HepG2 (cell line): ENCODE measurements around the gene BICRA. TPM values are rescaled to one million over a fixed set of nuclear protein-coding genes. Genes with fewer than 3 reads are reported as not detected.
A peak's percentile ranks its signal among the peaks of the same experiment; 100 is the strongest.

Experiments used
- ATAC-seq: fragments of 200-7000 bp; cut with Tn5 transposase; 3 replicates; pipeline ENCODE4 v1.9.1; 2020; ENCODE audit warnings: mild to moderate bottlenecking, moderate library complexity
- BruUV-seq: library from RNA; stranded (reverse); fragments of 400-500 nt; replicated peaks from 2 replicates; lab custom pipeline; 2021; lab: Mats Ljungman, UMichigan
- CTCF ChIA-PET: fragments of 300-600 bp; formaldehyde crosslinking; extraction: SDS; loops from one replicate; lab custom pipeline; 2021; ENCODE audit warnings: low total read pairs, inconsistent platforms, low intra/inter-chr PET ratio; lab: Yijun Ruan, JAX
- POLR2A ChIA-PET: fragments of 350-600 bp; sonication (Branson Sonifier 250); formaldehyde crosslinking; loops from one replicate; lab custom pipeline; 2020; ENCODE audit warnings: antibody characterized with exemption, inconsistent platforms; lab: Yijun Ruan, JAX
- DNase-seq: peaks from one replicate; pipeline ENCODE4 v3.0.0-alpha.2; 2015; ENCODE audit warnings: low spot score
- FAIRE-seq: peaks from 3 replicates; lab custom pipeline; 2011; peaks lifted over from hg19 to GRCh38; lab: Jason Lieb, UNC
- H2AFZ ChIP-seq: one replicate; pipeline ENCODE4 v1.6.1; 2011; ENCODE audit warnings: low read length, inconsistent platforms
- H3K27ac ChIP-seq: fragments of 300-600 bp; 3 replicates; pipeline ENCODE4 v1.8.0; 2011; ENCODE audit warnings: mixed run types, mild to moderate bottlenecking, mixed read lengths, low read length, inconsistent platforms; ENCODE audit not compliant: insufficient read depth; ENCODE audit errors: extremely low read length
- H3K27me3 ChIP-seq, 2 experiments: fragments of 200-600 bp in 1 of 2; 2 replicates in 1 of 2; 3 replicates in 1 of 2; pipeline versions ENCODE4 v1.6.0 to v1.8.0; 2011; ENCODE audit warnings: low read length in 2 of 2, mild to moderate bottlenecking in 2 of 2, moderate library complexity in 2 of 2, inconsistent platforms in 1 of 2; ENCODE audit not compliant: insufficient read depth in 2 of 2, control insufficient read depth in 1 of 2
- H3K36me3 ChIP-seq, 2 experiments: fragments of 200-600 bp in 1 of 2; replicated peaks in 1 of 2; 2 replicates in 1 of 2; 3 replicates in 1 of 2; pipeline versions ENCODE4 v1.5.1 to v1.8.0; 2011; ENCODE audit warnings: low read length in 2 of 2, inconsistent platforms in 1 of 2; ENCODE audit not compliant: insufficient read depth in 2 of 2, control insufficient read depth in 1 of 2
- H3K4me1 ChIP-seq: 2 replicates; pipeline ENCODE4 v1.5.1; 2012; ENCODE audit warnings: low read length, inconsistent platforms; ENCODE audit not compliant: insufficient read depth
- H3K4me2 ChIP-seq: 2 replicates; pipeline ENCODE4 v1.6.0; 2011; ENCODE audit warnings: low read depth, low read length, inconsistent platforms
- H3K4me3 ChIP-seq, 3 experiments: fragments of 200-600 bp in 1 of 3; sonication (generic), shearing (Covaris generic) in 1 of 3; replicated peaks in 1 of 3; 2 replicates each; pipeline ENCODE4 v1.5.1; 2011 to 2016; ENCODE audit warnings: low read length in 3 of 3, inconsistent platforms in 2 of 3, low read depth in 2 of 3, mild to moderate bottlenecking in 2 of 3, control low read depth in 1 of 3, mixed read lengths in 1 of 3; ENCODE audit not compliant: insufficient read depth in 1 of 3
- H3K79me2 ChIP-seq: one replicate; pipeline ENCODE4 v1.6.1; 2011; ENCODE audit warnings: low read length, inconsistent platforms; ENCODE audit not compliant: insufficient read depth
- H3K9ac ChIP-seq: 2 replicates; pipeline ENCODE4 v1.6.0; 2011; ENCODE audit warnings: mild to moderate bottlenecking, low read depth, low read length, inconsistent platforms; ENCODE audit not compliant: insufficient read depth
- H3K9me3 ChIP-seq: 2 replicates; pipeline ENCODE4 v1.5.1; 2012; ENCODE audit warnings: mild to moderate bottlenecking, low read length
- H4K20me1 ChIP-seq: 2 replicates; pipeline ENCODE4 v1.6.0; 2011; ENCODE audit warnings: inconsistent platforms, mild to moderate bottlenecking, low read length, moderate library complexity; ENCODE audit not compliant: insufficient read depth
- JUNB ChIP-seq: sonication (generic); formaldehyde crosslinking; IDR thresholded peaks from 2 replicates; pipeline ENCODE4 v1.8.0; 2022; ENCODE audit warnings: missing genetic modification reagents, mild to moderate bottlenecking, borderline replicate concordance
- SP4 ChIP-seq: sonication (generic); formaldehyde crosslinking; IDR thresholded peaks from 2 replicates; pipeline ENCODE4 v1.8.1; 2023; ENCODE audit warnings: mild to moderate bottlenecking, missing genetic modification reagents
- SRSF1 ChIP-seq: fragments of 200-400 bp; formaldehyde crosslinking; optimal IDR thresholded peaks from 2 replicates; pipeline ENCODE3; 2017; ENCODE audit warnings: mild to moderate bottlenecking, low read depth, low read length, moderate library complexity
- ZBTB7B ChIP-seq: sonication (generic); formaldehyde crosslinking; IDR thresholded peaks from 2 replicates; pipeline ENCODE4 v1.4.0; 2020; ENCODE audit warnings: missing genetic modification reagents
- ZNF205 ChIP-seq: IDR thresholded peaks from 2 replicates; pipeline ENCODE4 v1.6.1; 2018; ENCODE audit warnings: missing biosample characterization, missing genetic modification reagents
- ZNF232 ChIP-seq: sonication (generic); formaldehyde crosslinking; IDR thresholded peaks from 2 replicates; pipeline ENCODE4 v1.4.0; 2020; ENCODE audit warnings: missing genetic modification reagents, borderline replicate concordance
- ZNF629 ChIP-seq: sonication (generic); formaldehyde crosslinking; conservative IDR thresholded peaks from 2 replicates; pipeline ENCODE4 v1.5.0; 2020; ENCODE audit warnings: missing genetic modification reagents
- ZNF768 ChIP-seq: sonication (generic); formaldehyde crosslinking; IDR thresholded peaks from 2 replicates; pipeline ENCODE4 v1.4.0; 2020; ENCODE audit warnings: missing genetic modification reagents
- WGBS: methylation state at CpG from one replicate; pipeline ENCODE4 v1.1.6; 2017; ENCODE audit warnings: low lambda C conversion rate; 5-methylcytosine and 5-hydroxymethylcytosine counted together
- in situ Hi-C: cut with HindIII; loops from 2 replicates; pipeline ENCODE4 v1.10.0; 2017; ENCODE audit warnings: low pct_unique_long_range_greater_than_20kb; ENCODE audit not compliant: extremely low pct_ligation_motif_present
- intact Hi-C: fragments of 100-400 bp; cut with micrococcal nuclease; formaldehyde crosslinking; loops from one replicate; pipeline ENCODE4 v1.10.0; 2022; ENCODE audit not compliant: unreplicated experiment
- polyA plus RNA-seq, 8 experiments: library from polyadenylated mRNA; depleted of rRNA in 3 of 8; stranded (reverse) in 7 of 8; unstranded in 1 of 8; fragments of >200 nt; fragmentation: Illumina TruSeq in 4 of 8; extraction: Trizol in 4 of 8; gene quantifications; 2 replicates each; pipeline versions ENCODE4 v1.2.1 to v1.2.3, GENCODE V29; 2011 to 2016; ENCODE audit warnings: low read depth in 4 of 8, missing spikeins in 1 of 8, mixed read lengths in 1 of 8; ENCODE audit not compliant: insufficient read depth in 1 of 8
- total RNA-seq, 5 experiments: library from RNA; depleted of rRNA; stranded (reverse); fragments of >200 nt; fragmentation: Illumina TruSeq; extraction: Trizol; gene quantifications; 2 replicates each; pipeline ENCODE4 v1.2.3, GENCODE V29; 2016; ENCODE audit warnings: low read depth in 1 of 5
- TF ChIP-seq, protein P1 (sequence below): sonication (generic); formaldehyde crosslinking; IDR thresholded peaks from 2 replicates; pipeline ENCODE4 v1.4.0; 2020; ENCODE audit warnings: mild to moderate bottlenecking, missing genetic modification reagents, borderline replicate concordance

The BICRA gene
- total and polyA plus RNA-seq, 2 of the 13 experiments (the other 11 are each of a cell fraction or from before 2014, with no cell fraction given) = 0.55 to 0.71 TPM

GRCh38 chr19:47610902-47611301 lies 2.0 kb downstream of the BICRA start:
- no TSS peak for BruUV-seq
- in situ Hi-C loops = no loop called here
- H3K9ac ChIP-seq = peak overlapping the region; percentile 75; the same call in 1 of the 2 replicates
- ChIA-PET CTCF (no interaction called here), POLR2A (interaction anchor here (1.5 to 2.1 kb wide), 3 partner anchors 10 to 95 kb away, joined by 6 to 25 read pairs (median 8); no protein-coding TSS in a partner anchor)
- no peaks in the 10 kb centered on the region; a peak in 2 of 5 replicates for H3K27me3 ChIP-seq
- TF ChIP-seq ZNF629 (CRISPR knock-in tag) (0 out of 2 replicates have a peak, but pooled peaks have one; percentile 18), SRSF1 (no peak), JUNB (CRISPR knock-in tag) (no peak), SP4 (no peak), ZNF768 (CRISPR knock-in tag) (peak; percentile 92), ZBTB7B (CRISPR knock-in tag) (no peak), ZNF232 (CRISPR knock-in tag) (no peak), ZNF205 (CRISPR knock-in tag) (no peak)
- TF ChIP-seq, protein P1, sequence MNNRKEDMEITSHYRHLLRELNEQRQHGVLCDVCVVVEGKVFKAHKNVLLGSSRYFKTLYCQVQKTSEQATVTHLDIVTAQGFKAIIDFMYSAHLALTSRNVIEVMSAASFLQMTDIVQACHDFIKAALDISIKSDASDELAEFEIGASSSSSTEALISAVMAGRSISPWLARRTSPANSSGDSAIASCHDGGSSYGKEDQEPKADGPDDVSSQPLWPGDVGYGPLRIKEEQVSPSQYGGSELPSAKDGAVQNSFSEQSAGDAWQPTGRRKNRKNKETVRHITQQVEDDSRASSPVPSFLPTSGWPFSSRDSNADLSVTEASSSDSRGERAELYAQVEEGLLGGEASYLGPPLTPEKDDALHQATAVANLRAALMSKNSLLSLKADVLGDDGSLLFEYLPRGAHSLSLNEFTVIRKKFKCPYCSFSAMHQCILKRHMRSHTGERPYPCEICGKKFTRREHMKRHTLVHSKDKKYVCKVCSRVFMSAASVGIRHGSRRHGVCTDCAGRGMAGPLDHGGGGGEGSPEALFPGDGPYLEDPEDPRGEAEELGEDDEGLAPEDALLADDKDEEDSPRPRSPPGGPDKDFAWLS (CRISPR knock-in tag) = no peak
- H3K79me2 ChIP-seq = peaks cover 50% of the 10 kb centered on the region
- H3K4me3 ChIP-seq = peak overlapping the region in 1 of 3 experiments; percentile 91; a peak in 2 of 6 replicates
- H3K9me3 ChIP-seq = no peaks in the 10 kb centered on the region
- no peak overlapping the region for H3K27ac ChIP-seq
- WGBS = 96% methylated on average over 7 of the region's 7 CpGs
- DNase-seq (no peak), FAIRE-seq (no peak), ATAC-seq (no peak)
- H3K36me3 ChIP-seq = peaks cover 0 to 1% of the 10 kb centered on the region in 2 experiments; a peak in 1 of 5 replicates
- peaks cover 15% of the 10 kb centered on the region for H3K4me1 ChIP-seq
- intact Hi-C loops = no loop called here
- no peak overlapping the region for H2AFZ ChIP-seq
- H4K20me1 ChIP-seq = peaks cover 9% of the 10 kb centered on the region; the same call in 1 of the 2 replicates
- H3K4me2 ChIP-seq = peak overlapping the region; percentile 68
